Tibial artery (tissue), 4 donors: ENCODE data around the gene MAPRE2.

Experiments used
- DNase-seq, 2 donors: peaks; one replicate each; pipeline ENCODE4 v3.0.0-alpha.2; 2019
- H3K27ac ChIP-seq, 2 donors: fragments of 200-600 bp; sonication (generic) in 1 of 2; 1 replicate in 1 of 2; 2 replicates in 1 of 2; pipeline ENCODE4 v1.5.1; 2018 to 2019; ENCODE audit warnings: mild to moderate bottlenecking in 1 of 2
- H3K27me3 ChIP-seq, 2 donors: fragments of 200-600 bp; sonication (generic) in 1 of 2; one replicate each; pipeline versions ENCODE4 v1.5.1 to v1.6.0; 2016 to 2019
- H3K36me3 ChIP-seq, 3 donors: fragments of 200-600 bp; sonication (generic) in 2 of 3; one replicate each; pipeline ENCODE4 v1.5.1; 2016 to 2019; ENCODE audit warnings: mild to moderate bottlenecking in 2 of 3
- H3K4me1 ChIP-seq, 4 donors: fragments of 200-600 bp; sonication (generic) in 2 of 4; 1 replicate in 3 of 4; 2 replicates in 1 of 4; pipeline ENCODE4 v1.5.1; 2016 to 2019
- H3K4me3 ChIP-seq, 2 donors: fragments of 200-600 bp; sonication (generic) in 1 of 2; 1 replicate in 1 of 2; 2 replicates in 1 of 2; pipeline ENCODE4 v1.5.1; 2018 to 2019; ENCODE audit warnings: mild to moderate bottlenecking in 2 of 2
- H3K9me3 ChIP-seq, 3 donors: fragments of 200-600 bp; sonication (generic) in 1 of 3; one replicate each; pipeline ENCODE4 v1.5.1; 2016 to 2019
- intact Hi-C: fragments of 100-400 bp; cut with DNase I; formaldehyde crosslinking; loops from one replicate; pipeline ENCODE4 v1.15.0; 2023; ENCODE audit warnings: low total_unique reads
- TF ChIP-seq, protein P1 (sequence below), 2 experiments: fragments of 200-600 bp in 1 of 2; fragments of 450-650 bp in 1 of 2; IDR thresholded peaks; one replicate each; pipeline ENCODE4 v1.5.1; 2017 to 2019; ENCODE audit warnings: antibody characterized with exemption in 2 of 2, mild to moderate bottlenecking in 1 of 2, moderate library complexity in 1 of 2

MAPRE2 gene

DNA sequence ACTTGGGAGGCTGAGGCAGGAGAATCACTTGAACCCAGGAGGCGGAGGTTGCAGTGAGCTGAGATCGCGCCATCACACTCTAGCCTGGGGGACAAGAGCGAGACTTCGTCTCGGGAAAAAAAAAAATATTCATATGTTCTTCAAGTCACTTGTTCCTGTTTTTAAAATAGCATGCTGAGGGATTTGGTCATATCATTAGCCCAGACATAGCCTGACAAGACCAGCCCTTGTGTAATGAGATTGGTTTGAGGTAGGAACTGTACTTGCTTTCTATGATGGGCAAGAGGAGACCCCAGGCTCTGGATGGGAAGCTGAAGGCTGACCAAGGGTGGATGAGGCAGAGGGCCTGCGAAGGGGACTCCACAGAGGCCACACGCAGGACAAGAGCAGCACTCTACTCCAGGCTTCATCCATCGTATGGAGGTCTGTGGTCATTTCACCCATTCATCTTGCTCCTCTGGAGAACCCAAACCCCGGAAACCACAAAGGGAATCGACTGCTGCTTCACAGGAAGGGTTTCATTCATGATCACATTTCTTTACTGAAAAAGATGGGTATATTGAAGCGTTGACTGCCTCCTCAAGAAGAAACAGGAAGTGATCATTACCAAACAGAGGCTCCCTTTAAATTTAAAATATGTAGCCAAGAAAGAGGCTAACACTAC, 112.5 kb downstream of the MAPRE2 start:
- TF ChIP-seq, protein P1, sequence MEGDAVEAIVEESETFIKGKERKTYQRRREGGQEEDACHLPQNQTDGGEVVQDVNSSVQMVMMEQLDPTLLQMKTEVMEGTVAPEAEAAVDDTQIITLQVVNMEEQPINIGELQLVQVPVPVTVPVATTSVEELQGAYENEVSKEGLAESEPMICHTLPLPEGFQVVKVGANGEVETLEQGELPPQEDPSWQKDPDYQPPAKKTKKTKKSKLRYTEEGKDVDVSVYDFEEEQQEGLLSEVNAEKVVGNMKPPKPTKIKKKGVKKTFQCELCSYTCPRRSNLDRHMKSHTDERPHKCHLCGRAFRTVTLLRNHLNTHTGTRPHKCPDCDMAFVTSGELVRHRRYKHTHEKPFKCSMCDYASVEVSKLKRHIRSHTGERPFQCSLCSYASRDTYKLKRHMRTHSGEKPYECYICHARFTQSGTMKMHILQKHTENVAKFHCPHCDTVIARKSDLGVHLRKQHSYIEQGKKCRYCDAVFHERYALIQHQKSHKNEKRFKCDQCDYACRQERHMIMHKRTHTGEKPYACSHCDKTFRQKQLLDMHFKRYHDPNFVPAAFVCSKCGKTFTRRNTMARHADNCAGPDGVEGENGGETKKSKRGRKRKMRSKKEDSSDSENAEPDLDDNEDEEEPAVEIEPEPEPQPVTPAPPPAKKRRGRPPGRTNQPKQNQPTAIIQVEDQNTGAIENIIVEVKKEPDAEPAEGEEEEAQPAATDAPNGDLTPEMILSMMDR (IDR thresholded peaks at IDR 0.05): no peak
- no peaks in the 10 kb centered on the region for H3K9me3 ChIP-seq
- intact Hi-C loops: no loop called here

DNA sequence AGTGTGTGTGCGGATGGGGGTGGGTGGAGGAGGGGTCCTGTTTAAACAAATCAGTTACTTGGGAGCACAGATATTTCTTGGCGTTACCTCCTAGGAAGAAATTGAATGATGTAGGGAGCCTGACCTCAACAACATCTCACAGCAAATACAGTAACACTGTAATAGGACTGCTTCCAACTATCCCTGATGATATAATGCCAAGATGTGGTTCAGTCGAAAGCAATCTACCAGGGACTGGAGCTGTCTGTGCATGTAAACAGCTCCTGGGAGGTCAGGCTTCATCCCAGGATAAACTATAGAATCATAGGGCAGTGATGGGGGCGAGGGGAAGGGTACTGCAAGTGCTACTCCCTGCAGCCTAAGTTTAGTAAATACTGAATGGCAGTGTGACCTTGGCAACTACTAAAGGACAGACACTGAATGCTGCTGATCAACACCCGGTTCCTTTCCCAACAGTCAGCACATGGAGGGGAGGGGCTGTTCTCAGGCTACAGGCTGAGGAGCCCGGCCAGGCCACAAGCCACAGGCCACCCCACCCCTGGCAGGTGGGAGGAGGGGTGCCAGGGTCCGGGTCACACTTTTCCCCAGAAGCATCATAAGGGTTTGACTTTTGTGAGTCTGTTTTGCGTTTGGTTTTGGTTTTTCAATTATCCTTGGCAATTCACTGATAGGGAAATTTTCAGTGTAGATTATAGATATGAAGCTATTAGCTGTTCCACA, 114.3 kb downstream of the MAPRE2 start:
- Histone ChIP-seq H3K4me1 (peaks cover 0 to 9% (median 3%) of the 10 kb centered on the region in 4 donors), H3K27me3 (no peaks in the 10 kb centered on the region), H3K36me3 (peaks cover 0 to 8% (median 0%) of the 10 kb centered on the region in 3 donors), H3K4me3 (no peak overlapping the region), H3K9me3 (no peaks in the 10 kb centered on the region), H3K27ac (no peak overlapping the region)
- TF ChIP-seq, protein P1 (IDR thresholded peaks at IDR 0.05): no peak
- no peak for DNase-seq
- intact Hi-C loops: no loop called here

More for the DNA sequence above, 112.5 kb downstream of the MAPRE2 start:
- Histone ChIP-seq H3K4me3 (no peak overlapping the region), H3K27ac (no peak overlapping the region), H3K36me3 (peaks cover 0 to 8% (median 0%) of the 10 kb centered on the region in 3 donors), H3K4me1 (peaks cover 0 to 9% (median 3%) of the 10 kb centered on the region in 4 donors), H3K27me3 (no peaks in the 10 kb centered on the region)
- no peak for DNase-seq

DNA sequence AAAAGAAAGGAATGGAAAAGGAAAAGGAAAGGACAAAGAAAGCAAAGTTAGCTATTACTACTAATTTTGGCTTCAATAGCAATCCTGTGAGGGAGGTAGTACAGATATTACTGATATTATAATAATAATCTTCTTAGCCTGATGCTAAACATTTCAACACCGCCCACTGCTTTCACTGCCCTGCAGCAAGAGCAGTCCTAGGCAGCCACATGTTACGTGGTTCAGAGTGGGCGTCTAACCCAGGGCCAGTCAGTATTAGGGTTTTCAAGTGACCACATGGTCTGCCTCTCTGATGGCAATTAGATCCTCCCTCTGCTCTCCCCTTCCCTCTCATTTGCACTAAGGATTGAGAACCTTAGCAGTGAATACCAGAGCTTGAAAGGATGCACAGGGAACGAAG, 116.0 kb downstream of the MAPRE2 start:
- H3K27me3 ChIP-seq: no peaks in the 10 kb centered on the region
- peaks cover 0 to 9% (median 3%) of the 10 kb centered on the region in 4 donors for H3K4me1 ChIP-seq
- intact Hi-C loops: no loop called here
- no peak overlapping the region for H3K4me3 ChIP-seq
- H3K9me3 ChIP-seq: no peaks in the 10 kb centered on the region
- no peak overlapping the region for H3K27ac ChIP-seq
- no peaks in the 10 kb centered on the region for H3K36me3 ChIP-seq
- DNase-seq: no peak
- TF ChIP-seq, protein P1 (IDR thresholded peaks at IDR 0.05): no peak

DNA sequence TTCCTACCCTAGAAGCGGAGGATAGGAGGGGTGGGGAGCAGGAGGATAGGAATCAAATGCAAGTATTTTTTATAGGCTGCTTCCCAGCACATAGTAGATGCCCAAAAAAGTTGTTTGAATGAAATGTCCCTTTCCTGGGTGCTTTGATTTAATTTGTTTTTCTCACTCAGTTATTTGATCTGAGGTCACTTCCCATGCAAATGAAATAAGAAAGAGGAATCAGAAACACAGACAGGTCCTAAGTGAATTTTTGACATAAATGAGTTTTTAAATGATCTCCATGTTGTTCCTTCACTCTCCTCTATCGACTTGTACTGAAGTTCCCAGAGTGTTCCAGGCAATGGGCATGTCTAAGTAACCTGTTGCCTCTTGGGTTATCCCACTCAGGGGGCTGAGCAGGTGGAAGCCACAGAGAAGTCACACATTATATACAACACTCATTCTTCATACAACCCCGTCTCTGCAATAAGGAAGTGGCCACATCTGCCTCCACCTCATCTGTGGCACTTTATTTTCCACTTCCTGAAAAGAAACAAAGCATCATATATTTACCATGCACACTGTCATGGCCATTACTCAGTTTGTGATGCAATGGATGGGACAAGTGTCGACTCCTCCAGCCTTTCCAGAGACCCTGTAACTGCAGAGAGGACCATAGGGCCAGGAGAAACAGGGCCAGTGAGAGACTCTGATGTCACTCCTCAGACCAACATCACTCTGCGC, 117.7 kb downstream of the MAPRE2 start:
- peaks cover 0 to 9% (median 3%) of the 10 kb centered on the region in 4 donors for H3K4me1 ChIP-seq
- H3K9me3 ChIP-seq: no peaks in the 10 kb centered on the region
- no peak overlapping the region for H3K27ac ChIP-seq
- TF ChIP-seq, protein P1 (IDR thresholded peaks at IDR 0.05): no peak
- no peak overlapping the region for H3K4me3 ChIP-seq
- intact Hi-C loops: no loop called here
- no peaks in the 10 kb centered on the region for H3K27me3 ChIP-seq
- H3K36me3 ChIP-seq: no peaks in the 10 kb centered on the region
- DNase-seq: no peak

DNA sequence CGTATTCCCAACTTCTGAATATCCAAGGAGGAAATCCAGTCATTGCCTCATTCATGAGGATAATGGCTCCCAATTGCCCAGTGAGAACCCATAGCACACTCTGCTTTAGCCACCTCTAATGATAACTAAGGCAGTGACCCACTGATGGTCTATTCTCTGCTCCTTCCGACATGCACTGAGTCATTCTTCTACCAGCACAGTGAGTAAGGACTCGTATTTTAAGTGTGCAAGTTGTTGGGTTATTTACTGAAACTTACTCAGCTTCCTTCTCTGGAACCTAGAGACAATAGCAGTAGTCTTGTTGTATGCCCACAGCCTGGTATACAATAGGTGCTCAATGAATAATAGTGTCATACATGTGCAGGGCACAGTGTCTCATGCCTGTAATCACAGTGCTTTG, 118.6 kb downstream of the MAPRE2 start:
- Histone ChIP-seq H3K27me3 (no peaks in the 10 kb centered on the region), H3K27ac (no peak overlapping the region), H3K9me3 (no peaks in the 10 kb centered on the region), H3K4me3 (no peak overlapping the region), H3K4me1 (peaks cover 0 to 9% (median 3%) of the 10 kb centered on the region in 4 donors), H3K36me3 (no peaks in the 10 kb centered on the region)
- TF ChIP-seq, protein P1 (IDR thresholded peaks at IDR 0.05): no peak
- no peak for DNase-seq
- intact Hi-C loops: no loop called here
